Gastrocnemius medialis (tissue), 4 donors: ENCODE measurements around the gene GALNTL6. TPM values are rescaled to one million over a fixed set of nuclear protein-coding genes. Genes with fewer than 3 reads are reported as not detected.
"Not testable (repeated sequence)": the region's sequence is repeated elsewhere in the genome, so short reads cannot be mapped to it uniquely, and the experiment has no call there.

Experiments used
- ATAC-seq, 2 donors: fragments of 150-250 bp; one replicate each; pipeline ENCODE4 v1.9.1; 2016
- DNase-seq, 2 donors: peaks; one replicate each; pipeline ENCODE4 v3.0.0-alpha.2; 2019
- H3K27ac ChIP-seq, 4 donors: fragments of 200-600 bp; sonication (generic); 1 replicate in 1 of 4; 2 replicates in 3 of 4; pipeline ENCODE4 v1.5.1; 2016 to 2018; ENCODE audit warnings: mild to moderate bottlenecking in 2 of 4, moderate library complexity in 1 of 4
- H3K27me3 ChIP-seq, 3 donors: fragments of 200-600 bp; sonication (generic) in 2 of 3; 1 replicate in 1 of 3; 2 replicates in 2 of 3; pipeline versions ENCODE4 v1.5.1 to v1.6.0; 2016 to 2019; ENCODE audit warnings: mild to moderate bottlenecking in 1 of 3, moderate library complexity in 1 of 3
- H3K36me3 ChIP-seq, 2 donors: fragments of 200-600 bp; sonication (generic) in 1 of 2; one replicate each; pipeline ENCODE4 v1.5.1; 2017 to 2018
- H3K4me1 ChIP-seq, 2 donors: fragments of 200-600 bp; sonication (generic) in 1 of 2; one replicate each; pipeline ENCODE4 v1.5.1; 2016 to 2017; ENCODE audit warnings: mild to moderate bottlenecking in 2 of 2
- H3K4me3 ChIP-seq, 4 donors: fragments of 200-600 bp; sonication (generic) in 3 of 4; 1 replicate in 1 of 4; 2 replicates in 3 of 4; pipeline ENCODE4 v1.5.1; 2016 to 2019; ENCODE audit warnings: mild to moderate bottlenecking in 2 of 4
- H3K9me3 ChIP-seq, 3 donors: fragments of 200-600 bp; sonication (generic) in 2 of 3; 1 replicate in 1 of 3; 2 replicates in 2 of 3; pipeline ENCODE4 v1.5.1; 2016 to 2019
- POLR2A ChIP-seq, 2 donors: fragments of 450-650 bp; IDR thresholded peaks; one replicate each; pipeline ENCODE4 v1.6.1; 2017; ENCODE audit warnings: antibody characterized with exemption in 2 of 2, mild to moderate bottlenecking in 2 of 2, moderate library complexity in 2 of 2
- in situ Hi-C, 4 donors: fragments of 200-750 bp; cut with MboI; loops; one replicate each; pipeline versions ENCODE4 v1.15.0 to v1.8.0; 2017; ENCODE audit warnings: low sequenced_read_pairs in 4 of 4
- intact Hi-C: fragments of 100-400 bp; cut with DNase I; formaldehyde crosslinking; loops from one replicate; pipeline ENCODE4 v1.15.1; 2023; ENCODE audit warnings: low total_unique reads
- total RNA-seq, 4 donors: library from RNA; depleted of rRNA; stranded (reverse); fragments of >200 nt; gene quantifications; one replicate each; pipeline versions ENCODE4 v1.1.0 to v1.2.3, GENCODE V29; 2016
- TF ChIP-seq, protein P1 (sequence below), 5 experiments: fragments of 450-650 bp in 3 of 5; fragments of 200-600 bp in 2 of 5; sonication (generic) in 2 of 5; IDR thresholded peaks in 4 of 5; conservative IDR thresholded peaks in 1 of 5; 1 replicate in 4 of 5; 2 replicates in 1 of 5; pipeline ENCODE4 v1.5.1; 2016 to 2019; ENCODE audit warnings: antibody characterized with exemption in 5 of 5, mild to moderate bottlenecking in 3 of 5, moderate library complexity in 3 of 5

The GALNTL6 gene
- total RNA-seq, 4 donors from 2014 or later: not detected

DNA sequence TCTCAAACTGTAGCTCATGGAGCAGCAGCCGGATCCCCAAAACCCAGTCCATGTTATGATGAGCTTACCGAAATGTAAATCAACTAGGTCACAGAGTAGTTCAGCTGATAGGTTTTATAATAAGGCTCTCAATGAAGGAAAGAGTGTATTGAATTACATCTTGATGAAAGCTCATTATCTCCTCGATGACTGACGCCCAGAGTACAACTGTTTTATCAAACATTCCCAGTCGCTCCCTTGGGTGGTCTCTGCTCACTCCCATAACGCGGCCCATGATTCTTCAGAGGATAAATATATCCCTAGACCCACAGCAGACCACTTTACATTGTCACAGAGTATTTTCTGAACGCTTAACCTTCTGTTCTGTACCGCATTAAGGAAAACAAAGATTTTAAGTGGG is 903.1 kb downstream of the GALNTL6 start:
- DNase-seq: no peak

DNA sequence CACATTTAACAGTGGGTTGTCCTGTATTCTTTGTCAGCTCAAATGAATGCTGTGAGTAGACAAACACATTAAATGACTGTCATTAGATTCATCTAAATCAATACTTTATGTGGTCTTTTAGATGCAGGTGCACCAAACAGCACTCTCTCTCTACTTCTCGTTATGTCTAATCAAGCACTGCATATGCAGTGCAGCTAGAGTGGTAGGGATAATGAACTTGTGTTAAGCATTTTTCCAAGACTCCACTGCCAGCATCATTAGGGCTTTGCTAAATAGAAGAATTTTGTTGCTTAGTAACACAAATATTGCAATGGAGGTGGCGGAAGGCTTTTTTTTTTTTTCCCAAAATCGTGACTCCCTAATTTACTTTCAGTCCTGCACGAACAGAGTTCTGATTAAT is 908.5 kb downstream of the GALNTL6 start:
- Histone ChIP-seq H3K9me3 (no peaks in the 10 kb centered on the region), H3K4me3 (no peak overlapping the region), H3K27me3 (no peaks in the 10 kb centered on the region), H3K36me3 (no peaks in the 10 kb centered on the region), H3K4me1 (no peaks in the 10 kb centered on the region), H3K27ac (no peak overlapping the region)
- in situ Hi-C loops: no loop called here
- intact Hi-C loops: no loop called here
- TF ChIP-seq POLR2A (IDR thresholded peaks at IDR 0.05): no peak
- TF ChIP-seq, protein P1, sequence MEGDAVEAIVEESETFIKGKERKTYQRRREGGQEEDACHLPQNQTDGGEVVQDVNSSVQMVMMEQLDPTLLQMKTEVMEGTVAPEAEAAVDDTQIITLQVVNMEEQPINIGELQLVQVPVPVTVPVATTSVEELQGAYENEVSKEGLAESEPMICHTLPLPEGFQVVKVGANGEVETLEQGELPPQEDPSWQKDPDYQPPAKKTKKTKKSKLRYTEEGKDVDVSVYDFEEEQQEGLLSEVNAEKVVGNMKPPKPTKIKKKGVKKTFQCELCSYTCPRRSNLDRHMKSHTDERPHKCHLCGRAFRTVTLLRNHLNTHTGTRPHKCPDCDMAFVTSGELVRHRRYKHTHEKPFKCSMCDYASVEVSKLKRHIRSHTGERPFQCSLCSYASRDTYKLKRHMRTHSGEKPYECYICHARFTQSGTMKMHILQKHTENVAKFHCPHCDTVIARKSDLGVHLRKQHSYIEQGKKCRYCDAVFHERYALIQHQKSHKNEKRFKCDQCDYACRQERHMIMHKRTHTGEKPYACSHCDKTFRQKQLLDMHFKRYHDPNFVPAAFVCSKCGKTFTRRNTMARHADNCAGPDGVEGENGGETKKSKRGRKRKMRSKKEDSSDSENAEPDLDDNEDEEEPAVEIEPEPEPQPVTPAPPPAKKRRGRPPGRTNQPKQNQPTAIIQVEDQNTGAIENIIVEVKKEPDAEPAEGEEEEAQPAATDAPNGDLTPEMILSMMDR (IDR thresholded peaks at IDR 0.05 in 4 of 5, conservative IDR thresholded peaks at IDR 0.05 in 1 of 5): no peak
- DNase-seq (no peak), ATAC-seq (no peak)

More for the DNA sequence above, 903.1 kb downstream of the GALNTL6 start:
- in situ Hi-C loops: no loop called here
- TF ChIP-seq POLR2A (IDR thresholded peaks at IDR 0.05): no peak
- TF ChIP-seq, protein P1 (IDR thresholded peaks at IDR 0.05 in 4 of 5, conservative IDR thresholded peaks at IDR 0.05 in 1 of 5): no peak
- H3K27me3 ChIP-seq: no peaks in the 10 kb centered on the region
- intact Hi-C loops: no loop called here
- no peak for ATAC-seq
- H3K9me3 ChIP-seq: no peaks in the 10 kb centered on the region
- H3K4me1 ChIP-seq: no peaks in the 10 kb centered on the region
- H3K4me3 ChIP-seq: no peak overlapping the region
- no peak overlapping the region for H3K27ac ChIP-seq
- H3K36me3 ChIP-seq: no peaks in the 10 kb centered on the region

GRCh38 chr4:172725581-172725980 is 912.4 kb downstream of the GALNTL6 start:
- no peaks in the 10 kb centered on the region for H3K4me1 ChIP-seq
- intact Hi-C loops: no loop called here
- peaks cover 0 to 4% (median 0%) of the 10 kb centered on the region in 3 donors for H3K9me3 ChIP-seq
- H3K27me3 ChIP-seq: no peaks in the 10 kb centered on the region
- H3K36me3 ChIP-seq: no peaks in the 10 kb centered on the region
- in situ Hi-C loops: no loop called here
- ATAC-seq: no peak
- no peak overlapping the region for H3K4me3 ChIP-seq
- no peak overlapping the region for H3K27ac ChIP-seq
- DNase-seq: no peak
- TF ChIP-seq, protein P1 (IDR thresholded peaks at IDR 0.05 in 4 of 5, conservative IDR thresholded peaks at IDR 0.05 in 1 of 5): no peak
- TF ChIP-seq POLR2A (IDR thresholded peaks at IDR 0.05): no peak

GRCh38 chr4:172726001-172726423 is 912.8 kb downstream of the GALNTL6 start:
- Histone ChIP-seq H3K9me3 (peaks cover 0 to 4% (median 0%) of the 10 kb centered on the region in 3 donors), H3K27ac (no peak overlapping the region), H3K27me3 (no peaks in the 10 kb centered on the region), H3K36me3 (no peaks in the 10 kb centered on the region), H3K4me1 (no peaks in the 10 kb centered on the region), H3K4me3 (no peak overlapping the region)
- intact Hi-C loops: no loop called here
- TF ChIP-seq, protein P1 (IDR thresholded peaks at IDR 0.05 in 4 of 5, conservative IDR thresholded peaks at IDR 0.05 in 1 of 5): no peak
- TF ChIP-seq POLR2A (IDR thresholded peaks at IDR 0.05): no peak
- DNase-seq (no peak), ATAC-seq (no peak)
- in situ Hi-C loops: no loop called here

DNA sequence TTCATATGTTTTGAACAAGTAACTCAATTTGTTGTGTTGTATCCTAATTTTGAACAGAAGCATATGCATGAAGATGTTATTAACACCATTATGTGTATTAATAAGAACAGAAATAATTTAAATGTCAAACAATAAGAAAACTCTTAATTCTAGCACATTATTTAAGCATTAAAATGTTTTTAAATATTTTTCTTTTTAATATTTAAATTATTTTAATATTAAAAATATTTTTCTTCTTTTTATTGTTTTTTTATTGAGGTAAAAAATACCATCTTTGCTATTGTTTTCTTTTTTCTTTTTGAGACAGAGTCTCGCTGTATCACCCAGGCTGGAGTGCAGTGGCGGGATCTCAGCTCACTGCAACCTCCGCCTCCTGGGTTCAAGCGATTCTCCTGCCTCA is 914.4 kb downstream of the GALNTL6 start:
- DNase-seq: no peak
- no peak for TF ChIP-seq POLR2A (IDR thresholded peaks at IDR 0.05)
- TF ChIP-seq, protein P1 (IDR thresholded peaks at IDR 0.05 in 4 of 5, conservative IDR thresholded peaks at IDR 0.05 in 1 of 5): no peak
- intact Hi-C loops: no loop called here
- in situ Hi-C loops: no loop called here
- peaks cover 0 to 4% (median 0%) of the 10 kb centered on the region in 3 donors for H3K9me3 ChIP-seq
- no peaks in the 10 kb centered on the region for H3K36me3 ChIP-seq
- no peaks in the 10 kb centered on the region for H3K4me1 ChIP-seq
- H3K27ac ChIP-seq: no peak overlapping the region
- no peak overlapping the region for H3K4me3 ChIP-seq
- ATAC-seq: no peak
- no peaks in the 10 kb centered on the region for H3K27me3 ChIP-seq

- H3K4me1 ChIP-seq, intact Hi-C loops, H3K27me3 ChIP-seq, H3K4me3 ChIP-seq, DNase-seq, H3K36me3 ChIP-seq, H3K27ac ChIP-seq, in situ Hi-C loops, ATAC-seq, H3K9me3 ChIP-seq: not testable (repeated sequence)
Observed at GRCh38 chr4:172733645-172734044, 920.4 kb downstream of the GALNTL6 start.
